ENCODE data around the gene C5AR1.

- TF ChIP-seq RCOR1 (IDR thresholded peaks at IDR 0.05; ENCODE audit: low read length) = no peak
- TF ChIP-seq, protein P1, sequence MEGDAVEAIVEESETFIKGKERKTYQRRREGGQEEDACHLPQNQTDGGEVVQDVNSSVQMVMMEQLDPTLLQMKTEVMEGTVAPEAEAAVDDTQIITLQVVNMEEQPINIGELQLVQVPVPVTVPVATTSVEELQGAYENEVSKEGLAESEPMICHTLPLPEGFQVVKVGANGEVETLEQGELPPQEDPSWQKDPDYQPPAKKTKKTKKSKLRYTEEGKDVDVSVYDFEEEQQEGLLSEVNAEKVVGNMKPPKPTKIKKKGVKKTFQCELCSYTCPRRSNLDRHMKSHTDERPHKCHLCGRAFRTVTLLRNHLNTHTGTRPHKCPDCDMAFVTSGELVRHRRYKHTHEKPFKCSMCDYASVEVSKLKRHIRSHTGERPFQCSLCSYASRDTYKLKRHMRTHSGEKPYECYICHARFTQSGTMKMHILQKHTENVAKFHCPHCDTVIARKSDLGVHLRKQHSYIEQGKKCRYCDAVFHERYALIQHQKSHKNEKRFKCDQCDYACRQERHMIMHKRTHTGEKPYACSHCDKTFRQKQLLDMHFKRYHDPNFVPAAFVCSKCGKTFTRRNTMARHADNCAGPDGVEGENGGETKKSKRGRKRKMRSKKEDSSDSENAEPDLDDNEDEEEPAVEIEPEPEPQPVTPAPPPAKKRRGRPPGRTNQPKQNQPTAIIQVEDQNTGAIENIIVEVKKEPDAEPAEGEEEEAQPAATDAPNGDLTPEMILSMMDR (IDR thresholded peaks at IDR 0.05) = no peak
- TF ChIP-seq POLR2AphosphoS5 (IDR thresholded peaks at IDR 0.05; ENCODE audit: low read depth, low read length) = no peak
- no peak for TF ChIP-seq TCF12 (IDR thresholded peaks at IDR 0.05)
- TF ChIP-seq MEF2A (IDR thresholded peaks at IDR 0.05; ENCODE audit: borderline replicate concordance, low read depth) = no peak
- TF ChIP-seq GABPA (IDR thresholded peaks at IDR 0.05; ENCODE audit: low read depth) = no peak
Measured at GRCh38 chr19:47350630-47351029, 41.0 kb downstream of the C5AR1 start.

All from SK-N-SH (cell line).